B cell (primary cell): ENCODE data around the gene TENT4B. TPM values are rescaled to one million over a fixed set of nuclear protein-coding genes. Genes with fewer than 3 reads are reported as not detected.

Experiments used
- ATAC-seq: fragments of 200-7000 bp; cut with Tn5 transposase; one replicate; pipeline ENCODE4 v1.10.0; 2021; ENCODE audit warnings: low read depth, mild to moderate bottlenecking, moderate number of reproducible peaks, moderate library complexity
- CTCF ChIA-PET: fragments of 350-600 bp; sonication (Branson Sonifier 250); formaldehyde crosslinking; loops from one replicate; lab custom pipeline; 2021; ENCODE audit warnings: antibody characterized with exemption, inconsistent platforms; lab: Charles Lee
- POLR2A ChIA-PET: fragments of 350-600 bp; sonication (Branson Sonifier 250); formaldehyde crosslinking; loops from one replicate; lab custom pipeline; 2021; ENCODE audit warnings: antibody characterized with exemption; lab: Charles Lee
- DNase-seq: peaks from one replicate; pipeline ENCODE4 v3.0.0; 2013
- H2AFZ ChIP-seq: 2 replicates; pipeline ENCODE4 v1.6.1; 2012; ENCODE audit warnings: mild to moderate bottlenecking, low read depth, low read length; ENCODE audit not compliant: insufficient read depth, poor library complexity, severe bottlenecking
- H3K27ac ChIP-seq, 2 donors: 1 replicate in 1 of 2; 2 replicates in 1 of 2; pipeline ENCODE4 v1.5.1; 2012 to 2013; ENCODE audit warnings: low read length in 2 of 2, mild to moderate bottlenecking in 2 of 2, moderate library complexity in 1 of 2
- H3K27me3 ChIP-seq, 4 experiments: fragments of 200-600 bp in 1 of 4; sonication (generic) in 1 of 4; replicated peaks in 1 of 4; 1 replicate in 2 of 4; 2 replicates in 2 of 4; pipeline versions ENCODE4 v1.6.1 to v1.7.0; 2013 to 2016; ENCODE audit warnings: low read length in 3 of 4, mild to moderate bottlenecking in 2 of 4, mixed read lengths in 1 of 4, moderate library complexity in 1 of 4; ENCODE audit not compliant: insufficient read depth in 4 of 4, control insufficient read depth in 3 of 4; ENCODE audit errors: control extremely low read depth in 1 of 4
- H3K36me3 ChIP-seq, 2 experiments: replicated peaks in 1 of 2; 1 replicate in 1 of 2; 2 replicates in 1 of 2; pipeline versions ENCODE4 v1.6.1 to v1.7.1; 2013; ENCODE audit warnings: low read length in 1 of 2; ENCODE audit not compliant: insufficient read depth in 2 of 2, control insufficient read depth in 1 of 2; ENCODE audit errors: control extremely low read depth in 1 of 2, extremely low read depth in 1 of 2
- H3K4me1 ChIP-seq, 2 donors: fragments of 200-600 bp in 1 of 2; sonication (generic) in 1 of 2; 1 replicate in 1 of 2; 2 replicates in 1 of 2; pipeline versions ENCODE4 v1.5.1 to v1.6.1; 2013 to 2017; ENCODE audit warnings: low read length in 2 of 2; ENCODE audit not compliant: control insufficient read depth in 2 of 2, insufficient read depth in 2 of 2
- H3K4me2 ChIP-seq: replicated peaks from 2 replicates; pipeline ENCODE3; 2012; ENCODE audit warnings: mild to moderate bottlenecking, low read depth, low read length; ENCODE audit not compliant: poor library complexity, severe bottlenecking
- H3K4me3 ChIP-seq, 5 experiments: fragments of 200-600 bp in 1 of 5; sonication (generic) in 1 of 5; 1 replicate in 3 of 5; 2 replicates in 2 of 5; pipeline versions ENCODE4 v1.5.1 to v1.7.0; 2011 to 2016; ENCODE audit warnings: low read length in 4 of 5, mild to moderate bottlenecking in 4 of 5, low read depth in 2 of 5, control low read depth in 1 of 5, moderate library complexity in 1 of 5; ENCODE audit not compliant: insufficient read depth in 1 of 5; ENCODE audit errors: control extremely low read depth in 1 of 5, extremely low read depth in 1 of 5
- H3K79me2 ChIP-seq: fragments of 200-600 bp; sonication (generic); one replicate; pipeline ENCODE4 v1.6.0; 2016; ENCODE audit warnings: low read length; ENCODE audit not compliant: control insufficient read depth, insufficient read depth
- H3K9ac ChIP-seq: fragments of 200-600 bp; sonication (generic); 2 replicates; pipeline ENCODE4 v1.6.1; 2017; ENCODE audit warnings: mild to moderate bottlenecking, low read length, moderate library complexity
- H3K9me3 ChIP-seq, 3 donors: one replicate each; pipeline versions ENCODE4 v1.6.1 to v1.7.1; 2013; ENCODE audit warnings: low read length in 2 of 3; ENCODE audit not compliant: control insufficient read depth in 2 of 3, insufficient read depth in 1 of 3; ENCODE audit errors: control extremely low read depth in 1 of 3
- H4K20me1 ChIP-seq: 2 replicates; pipeline ENCODE4 v1.6.0; 2012; ENCODE audit warnings: mild to moderate bottlenecking, low read length; ENCODE audit not compliant: insufficient read depth, control insufficient read depth, poor library complexity, severe bottlenecking
- H3K27ac Mint-ChIP-seq: one replicate; pipeline ENCODE4 v1.8.0; 2021; ENCODE audit warnings: mixed read lengths
- H3K27me3 Mint-ChIP-seq: one replicate; pipeline ENCODE4 v1.8.0; 2021; ENCODE audit warnings: mixed read lengths
- H3K4me1 Mint-ChIP-seq: one replicate; pipeline ENCODE4 v1.8.0; 2021; ENCODE audit warnings: mixed read lengths
- H3K4me3 Mint-ChIP-seq: one replicate; pipeline ENCODE4 v1.8.0; 2021; ENCODE audit warnings: mixed read lengths
- H3K9me3 Mint-ChIP-seq: one replicate; pipeline ENCODE4 v1.8.0; 2022; ENCODE audit warnings: mixed read lengths; ENCODE audit not compliant: insufficient read depth
- CTCF ChIP-seq: fragments of 200-600 bp; IDR thresholded peaks from one replicate; pipeline ENCODE4 v1.8.0; 2022; ENCODE audit warnings: antibody characterized with exemption, mild to moderate bottlenecking
- EZH2 ChIP-seq: IDR thresholded peaks from 2 replicates; pipeline ENCODE4 v1.6.1; 2012; ENCODE audit warnings: borderline replicate concordance, low read depth, mild to moderate bottlenecking, moderate library complexity, low read length; ENCODE audit not compliant: insufficient read depth, poor library complexity, severe bottlenecking
- WGBS: methylation state at CpG from one replicate; pipeline ENCODE4 v1.1.5; 2013; ENCODE audit warnings: missing lambda C conversion rate; ENCODE audit not compliant: insufficient coverage; 5-methylcytosine and 5-hydroxymethylcytosine counted together
- intact Hi-C: fragments of 100-400 bp; cut with micrococcal nuclease; formaldehyde crosslinking; loops from one replicate; pipeline ENCODE4 v1.10.0; 2022
- polyA plus RNA-seq: library from polyadenylated mRNA; depleted of rRNA; stranded (reverse); fragments of >200 nt; gene quantifications from 2 replicates; pipeline ENCODE4 v1.2.3, GENCODE V29; 2012
- total RNA-seq, 2 donors: library from RNA; stranded (reverse); fragments of 120-200 nt in 1 of 2; gene quantifications; 1 replicate in 1 of 2; 2 replicates in 1 of 2; pipeline versions ENCODE4 v1.2.3 to v1.2.4, GENCODE V29; 2013 to 2022

Gene TENT4B
- total and polyA plus RNA-seq, 2 donors (not counting 1 experiment from before 2014, with no cell fraction given) = 6.1 to 17.1 TPM

- Histone ChIP-seq H3K27ac (peak overlapping the region in 1 of 2 donors; percentile 35), H3K36me3 (no peaks in the 10 kb centered on the region), H3K4me1 (peaks cover 24 to 29% of the 10 kb centered on the region in 2 donors), H3K9ac (peak overlapping the region; percentile 18), H3K4me2 (peak overlapping the region; percentile 54), H4K20me1 (peaks cover 34% of the 10 kb centered on the region), H3K4me3 (peak overlapping the region in 1 of 5 experiments; percentile 3), H2AFZ (no peak overlapping the region), H3K27me3 (no peaks in the 10 kb centered on the region), H3K79me2 (peaks cover 65% of the 10 kb centered on the region), H3K9me3 (peaks cover 0 to 18% (median 0%) of the 10 kb centered on the region in 3 donors)
- TF ChIP-seq EZH2 = no peak
- intact Hi-C loops = no loop called here
- ATAC-seq (no peak), DNase-seq (no peak)
- peak overlapping the region; percentile 32 for H3K27ac Mint-ChIP-seq
- 8% methylated on average over 1 of the region's 2 CpGs for WGBS
- CTCF ChIA-PET = interaction anchor here (0.7 to 1.4 kb wide), 3 partner anchors 15 to 611 kb away, joined by 3 to 6 read pairs (median 4); no protein-coding TSS in a partner anchor
- peaks cover 58% of the 10 kb centered on the region for H3K4me1 Mint-ChIP-seq
- POLR2A ChIA-PET = interaction anchor here (0.7 kb wide), 1 partner anchor 546 kb away, joined by 3 read pairs; no protein-coding TSS in a partner anchor
- H3K9me3 Mint-ChIP-seq = no peaks in the 10 kb centered on the region
- no peaks in the 10 kb centered on the region for H3K27me3 Mint-ChIP-seq
- peak overlapping the region; percentile 24 for H3K4me3 Mint-ChIP-seq
Measured at GRCh38 chr16:50195276-50195675, 42.2 kb downstream of the TENT4B start.

GRCh38 chr16:50195756-50196155 lies 42.6 kb downstream of the TENT4B start:
- TF ChIP-seq EZH2 (no peak), CTCF (no peak)
- no peaks in the 10 kb centered on the region for H3K36me3 ChIP-seq
- peaks cover 0 to 18% (median 0%) of the 10 kb centered on the region in 3 donors for H3K9me3 ChIP-seq
- H3K27me3 ChIP-seq = no peaks in the 10 kb centered on the region
- Mint-ChIP-seq H3K4me3 (no peak overlapping the region), H3K4me1 (peaks cover 60% of the 10 kb centered on the region), H3K27me3 (no peaks in the 10 kb centered on the region), H3K27ac (no peak overlapping the region), H3K9me3 (no peaks in the 10 kb centered on the region)
- ChIA-PET POLR2A (interaction anchor here (0.7 kb wide), 1 partner anchor 546 kb away, joined by 3 read pairs; no protein-coding TSS in a partner anchor), CTCF (interaction anchor here (1.0 kb wide), 1 partner anchor 14 kb away, joined by 6 read pairs; no protein-coding TSS in a partner anchor)
- H3K79me2 ChIP-seq = peaks cover 66% of the 10 kb centered on the region
- intact Hi-C loops = no loop called here
- no peak overlapping the region for H3K4me3 ChIP-seq
- no peak overlapping the region for H2AFZ ChIP-seq
- H3K9ac ChIP-seq = no peak overlapping the region
- H4K20me1 ChIP-seq = peaks cover 37% of the 10 kb centered on the region
- ATAC-seq = no peak
- no peak for DNase-seq
- H3K4me2 ChIP-seq = peak overlapping the region; percentile 54
- peaks cover 24 to 29% of the 10 kb centered on the region in 2 donors for H3K4me1 ChIP-seq
- no CpG with 5 or more reads among the region's 1 CpG for WGBS
- no peak overlapping the region for H3K27ac ChIP-seq
